GM12875 (cell line): ENCODE measurements around the gene STOX2.

Experiments used
- H3K4me3 ChIP-seq: one replicate; pipeline ENCODE4 v1.5.1; 2011; ENCODE audit warnings: low read depth, low read length, control low read depth
- TF ChIP-seq, protein P1 (sequence below): IDR thresholded peaks from 2 replicates; pipeline ENCODE4 v1.5.1; 2011; ENCODE audit warnings: low read depth, mild to moderate bottlenecking, control low read depth, inconsistent platforms, low read length, moderate library complexity, borderline replicate concordance; ENCODE audit not compliant: insufficient read depth

The STOX2 gene

GRCh38 chr4:183934761-183935160 is 29.7 kb downstream of the STOX2 start:
- TF ChIP-seq, protein P1, sequence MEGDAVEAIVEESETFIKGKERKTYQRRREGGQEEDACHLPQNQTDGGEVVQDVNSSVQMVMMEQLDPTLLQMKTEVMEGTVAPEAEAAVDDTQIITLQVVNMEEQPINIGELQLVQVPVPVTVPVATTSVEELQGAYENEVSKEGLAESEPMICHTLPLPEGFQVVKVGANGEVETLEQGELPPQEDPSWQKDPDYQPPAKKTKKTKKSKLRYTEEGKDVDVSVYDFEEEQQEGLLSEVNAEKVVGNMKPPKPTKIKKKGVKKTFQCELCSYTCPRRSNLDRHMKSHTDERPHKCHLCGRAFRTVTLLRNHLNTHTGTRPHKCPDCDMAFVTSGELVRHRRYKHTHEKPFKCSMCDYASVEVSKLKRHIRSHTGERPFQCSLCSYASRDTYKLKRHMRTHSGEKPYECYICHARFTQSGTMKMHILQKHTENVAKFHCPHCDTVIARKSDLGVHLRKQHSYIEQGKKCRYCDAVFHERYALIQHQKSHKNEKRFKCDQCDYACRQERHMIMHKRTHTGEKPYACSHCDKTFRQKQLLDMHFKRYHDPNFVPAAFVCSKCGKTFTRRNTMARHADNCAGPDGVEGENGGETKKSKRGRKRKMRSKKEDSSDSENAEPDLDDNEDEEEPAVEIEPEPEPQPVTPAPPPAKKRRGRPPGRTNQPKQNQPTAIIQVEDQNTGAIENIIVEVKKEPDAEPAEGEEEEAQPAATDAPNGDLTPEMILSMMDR, result no peak
- H3K4me3 ChIP-seq, result no peak overlapping the region

DNA sequence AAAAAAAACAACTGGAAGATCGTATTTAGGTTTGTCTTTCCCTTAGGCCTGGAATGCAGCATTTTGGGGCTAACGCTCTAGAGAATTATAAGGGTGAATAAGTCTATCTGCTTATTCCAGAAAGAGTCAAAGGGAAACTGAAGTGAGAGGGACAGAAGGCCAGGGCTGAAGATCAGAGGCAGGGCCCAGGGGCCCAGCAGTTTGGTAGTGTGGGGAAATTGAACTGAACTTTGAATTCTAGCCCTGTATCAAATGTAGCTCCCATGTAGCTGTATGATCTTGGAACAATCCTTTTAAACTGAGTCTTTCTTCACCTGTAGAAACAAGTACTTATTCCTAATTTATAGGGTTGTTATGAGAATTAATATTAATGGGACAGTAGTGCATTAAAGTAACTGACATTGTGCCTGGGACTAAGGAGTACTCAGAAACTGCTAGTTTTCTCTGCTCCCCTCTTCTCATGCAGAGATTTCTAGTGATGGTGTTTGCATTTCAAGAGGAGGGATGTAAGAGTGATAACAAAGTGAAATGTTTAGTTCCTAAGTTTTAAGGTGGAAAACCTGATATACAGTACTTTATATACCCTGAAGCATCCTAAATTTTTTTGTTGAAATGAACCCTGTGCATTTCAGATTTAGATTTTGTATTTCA is 30.4 kb downstream of the STOX2 start:
- TF ChIP-seq, protein P1, result no peak
- H3K4me3 ChIP-seq, result no peak overlapping the region

- TF ChIP-seq, protein P1, result no peak
- no peak overlapping the region for H3K4me3 ChIP-seq
These were observed 30.9 kb downstream of the STOX2 start for GRCh38 chr4:183936047-183936446.

GRCh38 chr4:183936574-183937345 is 31.7 kb downstream of the STOX2 start:
- no peak overlapping the region for H3K4me3 ChIP-seq
- TF ChIP-seq, protein P1, result no peak

- TF ChIP-seq, protein P1, result no peak
- no peak overlapping the region for H3K4me3 ChIP-seq
These were observed 35.8 kb downstream of the STOX2 start for GRCh38 chr4:183940864-183941263.

GRCh38 chr4:183941964-183942363 is 36.9 kb downstream of the STOX2 start:
- H3K4me3 ChIP-seq, result no peak overlapping the region
- TF ChIP-seq, protein P1, result no peak

GRCh38 chr4:183945741-183946140 is 40.6 kb downstream of the STOX2 start:
- TF ChIP-seq, protein P1, result no peak
- no peak overlapping the region for H3K4me3 ChIP-seq
